Heart left ventricle (tissue), 13 donors: ENCODE data around the gene NPTXR.

Experiments
- POLR2A ChIP-seq, 2 donors: fragments of 450-650 bp; IDR thresholded peaks; one replicate each; pipeline ENCODE4 v1.6.1; 2017; ENCODE audit warnings: antibody characterized with exemption in 2 of 2, mild to moderate bottlenecking in 2 of 2, moderate library complexity in 2 of 2
- TF ChIP-seq, protein P1 (sequence below), 12 donors: fragments of 200-600 bp; sonication (generic) in 4 of 12; IDR thresholded peaks; one replicate each; pipeline versions ENCODE4 v1.5.0 to v1.8.0; 2018 to 2022; ENCODE audit warnings: antibody characterized with exemption in 12 of 12, mild to moderate bottlenecking in 5 of 12
- donor health status: ischemic (EF 13 %, LVEDD 7.1; RV severe dilation, severe dysfunction).
- donor health status: DM: no; HTN: yes; CAD: no.
- donor health status: DM: no; HTN: no; CAD: no.
- donor health status: ischemic (EF 25% LVEDD 6.9; RV normal size, moderate dysfunction).
- donor health status: ischemic (EF 25% LVEDD 5.7; RV mildly dilated, moderate dysfunction).
- donor health status: ischemic (EF 35%, LVEDD 5.7; RV mildly dilated, moderate dysfunction).
- donor health status: nonischemic (EF 11% LVEDD 7.7; RV severe dilation, severe dysfunction).
- donor health status: DM: yes; HTN: yes; CAD: no.
- donor health status: PGD.
- donor health status: ischemic (EF 29% LVEDD 5.4; RV normal size, mild dysfunction).
- donor health status: nonischemic (EF 23%, LVEDD 6.1; RV moderate dilation, normal function).

DNA sequence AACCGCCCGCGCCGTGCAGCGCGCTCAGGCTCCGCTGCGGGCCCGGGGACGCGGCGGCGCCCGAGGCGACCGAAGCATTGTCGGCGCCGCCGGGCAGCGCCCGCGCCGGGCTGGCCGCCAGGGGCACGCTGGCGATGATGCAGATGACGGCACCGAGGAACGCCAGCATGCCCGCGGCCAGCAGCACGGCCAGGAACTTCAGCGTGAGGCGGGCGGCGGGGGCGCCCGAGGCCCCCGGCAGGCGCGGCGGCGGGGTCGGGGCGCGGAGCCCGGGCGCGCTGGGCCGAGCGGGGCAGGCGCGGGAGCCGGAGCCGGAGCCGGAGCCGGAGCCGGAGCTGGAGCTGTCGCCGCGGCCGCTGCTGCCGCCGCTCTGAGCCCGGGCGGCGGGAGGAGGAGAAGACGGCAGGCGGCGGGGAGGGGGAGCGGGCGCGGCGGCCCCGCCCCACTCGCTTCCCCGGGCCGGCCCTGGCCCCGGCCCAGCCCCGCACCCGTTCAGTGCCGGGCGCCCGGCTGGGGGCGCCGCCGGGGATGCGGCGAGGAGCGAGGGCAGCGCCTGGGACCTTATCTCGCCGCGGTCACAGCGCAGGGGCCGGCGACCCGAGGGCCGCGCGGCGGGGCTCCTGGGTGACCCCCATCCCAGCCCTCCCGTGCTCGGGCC, at the start of gene NPTXR:
- TF ChIP-seq, protein P1, sequence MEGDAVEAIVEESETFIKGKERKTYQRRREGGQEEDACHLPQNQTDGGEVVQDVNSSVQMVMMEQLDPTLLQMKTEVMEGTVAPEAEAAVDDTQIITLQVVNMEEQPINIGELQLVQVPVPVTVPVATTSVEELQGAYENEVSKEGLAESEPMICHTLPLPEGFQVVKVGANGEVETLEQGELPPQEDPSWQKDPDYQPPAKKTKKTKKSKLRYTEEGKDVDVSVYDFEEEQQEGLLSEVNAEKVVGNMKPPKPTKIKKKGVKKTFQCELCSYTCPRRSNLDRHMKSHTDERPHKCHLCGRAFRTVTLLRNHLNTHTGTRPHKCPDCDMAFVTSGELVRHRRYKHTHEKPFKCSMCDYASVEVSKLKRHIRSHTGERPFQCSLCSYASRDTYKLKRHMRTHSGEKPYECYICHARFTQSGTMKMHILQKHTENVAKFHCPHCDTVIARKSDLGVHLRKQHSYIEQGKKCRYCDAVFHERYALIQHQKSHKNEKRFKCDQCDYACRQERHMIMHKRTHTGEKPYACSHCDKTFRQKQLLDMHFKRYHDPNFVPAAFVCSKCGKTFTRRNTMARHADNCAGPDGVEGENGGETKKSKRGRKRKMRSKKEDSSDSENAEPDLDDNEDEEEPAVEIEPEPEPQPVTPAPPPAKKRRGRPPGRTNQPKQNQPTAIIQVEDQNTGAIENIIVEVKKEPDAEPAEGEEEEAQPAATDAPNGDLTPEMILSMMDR (IDR thresholded peaks at IDR 0.05), result no peak
- TF ChIP-seq POLR2A (IDR thresholded peaks at IDR 0.05), result peak in 1 of 2 donors; percentile 24
